Measurements from ENCODE around the gene USHBP1.

USHBP1 gene

DNA sequence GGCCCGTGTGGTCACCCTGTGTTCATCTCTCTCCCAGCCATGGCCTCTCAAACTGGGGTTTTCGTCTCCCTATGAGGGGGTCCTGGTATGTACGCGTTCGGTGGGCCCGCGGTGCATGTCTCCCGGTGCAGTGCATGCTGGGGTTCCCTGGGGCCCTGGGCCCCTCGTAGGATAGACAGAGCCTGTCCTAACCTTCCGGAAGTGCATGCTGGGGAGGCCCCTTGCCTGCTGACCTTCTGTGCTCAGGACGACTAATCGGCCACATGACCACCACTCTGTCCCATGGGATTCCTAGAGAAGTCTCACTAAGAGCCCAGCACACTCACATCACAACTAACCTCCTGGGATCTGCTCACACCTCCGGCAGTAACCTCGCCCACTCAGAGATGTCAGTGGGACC is 54.2 kb downstream of the USHBP1 start:
- DNase-seq = no peak

- DNase-seq = peak; percentile 44
Measured at GRCh38 chr19:17209126-17210036, 55.2 kb downstream of the USHBP1 start.

- DNase-seq = no peak
Measured at GRCh38 chr19:17206736-17207581, 57.6 kb downstream of the USHBP1 start.

DNA sequence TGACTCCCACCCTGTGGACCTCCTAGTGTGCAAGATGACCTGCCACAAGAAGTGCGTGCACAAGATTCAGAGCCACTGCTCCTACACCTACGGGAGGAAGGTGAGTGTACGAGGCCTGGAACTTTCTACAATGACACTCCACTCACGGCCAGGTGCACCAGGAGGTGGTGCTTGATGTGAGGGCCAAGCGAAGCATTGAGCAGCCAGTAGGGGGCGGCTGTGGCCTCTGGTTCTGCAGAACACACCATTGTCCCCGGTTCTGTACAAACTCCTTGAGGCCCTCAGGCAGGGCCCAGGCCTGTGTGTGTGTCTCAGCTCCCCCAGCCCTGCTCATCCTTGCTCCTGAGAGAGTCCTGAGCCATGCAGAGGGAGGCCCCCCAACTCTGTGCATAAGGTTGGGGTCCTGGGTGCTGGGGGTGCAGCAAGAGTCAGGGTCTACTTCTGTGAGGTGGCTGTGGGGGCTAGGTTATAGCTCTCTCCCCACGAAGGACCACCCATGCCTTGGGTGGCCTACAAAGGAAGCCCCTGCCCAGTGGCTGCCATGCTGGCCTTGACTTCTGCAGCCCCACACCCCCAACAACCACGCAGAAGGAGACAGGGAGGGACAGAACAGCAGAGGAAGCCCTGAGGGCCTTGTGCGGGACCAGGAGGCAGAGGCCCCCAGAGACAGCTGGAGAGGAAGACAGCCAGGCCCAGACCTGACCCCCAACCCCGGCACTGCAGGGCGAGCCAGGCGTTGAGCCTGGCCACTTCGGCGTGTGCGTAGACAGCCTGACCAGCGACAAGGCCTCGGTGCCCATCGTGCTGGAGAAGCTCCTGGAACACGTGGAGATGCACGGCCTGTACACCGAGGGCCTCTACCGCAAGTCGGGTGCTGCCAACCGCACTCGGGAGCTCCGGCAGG is 59.1 kb downstream of the USHBP1 start:
- no peak for DNase-seq

- no peak for DNase-seq
Measured at GRCh38 chr19:17202713-17203112, 61.8 kb downstream of the USHBP1 start.

DNA sequence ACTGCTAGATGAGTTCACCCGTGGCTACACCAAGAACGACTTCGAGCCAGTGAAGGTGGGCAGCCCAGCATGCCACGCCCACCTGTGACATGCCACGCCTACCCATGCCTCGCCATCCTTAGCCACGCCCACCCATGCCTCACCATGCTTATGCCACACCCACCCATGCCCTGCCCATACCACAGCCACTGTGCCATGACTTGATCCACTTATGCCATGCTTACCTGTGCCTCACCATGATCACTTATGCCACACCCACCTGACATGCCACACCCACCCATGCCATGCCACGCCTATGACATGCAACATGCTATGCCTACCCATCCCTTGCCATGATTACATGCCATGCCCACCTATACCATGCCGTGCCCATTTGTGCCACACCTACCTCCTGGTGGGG is 62.3 kb downstream of the USHBP1 start:
- no peak for DNase-seq

- DNase-seq = no peak
Measured at GRCh38 chr19:17200408-17201079, 64.0 kb downstream of the USHBP1 start.
